Stimulated activated CD4-positive, alpha-beta T cell treated with anti-CD3 and anti-CD28 coated beads, TNF-alpha, amount 100 ng/mL, for 48 hours (primary cell): ENCODE results near the gene KLHDC9.
"Not testable (repeated sequence)": the region's sequence is repeated elsewhere in the genome, so short reads cannot be mapped to it uniquely, and the experiment has no call there.

Source experiments
- DNase-seq, 3 donors: peaks; one replicate each; pipeline ENCODE4 v3.0.0-alpha.2; 2020; ENCODE audit warnings: low read depth in 3 of 3

Gene KLHDC9, protein sequence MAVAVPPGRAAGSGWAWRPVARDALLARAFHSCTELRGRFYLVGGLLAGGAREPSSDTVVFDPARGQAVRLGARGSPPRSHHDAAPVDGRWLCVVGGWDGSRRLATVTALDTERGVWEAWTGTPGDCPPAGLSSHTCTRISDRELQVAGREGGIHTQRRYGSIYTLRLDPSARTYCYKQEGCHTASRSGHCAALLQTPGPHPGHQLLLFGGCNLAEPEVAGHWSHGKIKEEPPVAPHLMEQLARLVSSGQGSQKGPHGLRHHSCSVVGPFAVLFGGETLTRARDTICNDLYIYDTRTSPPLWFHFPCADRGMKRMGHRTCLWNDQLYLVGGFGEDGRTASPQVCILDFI

DNA sequence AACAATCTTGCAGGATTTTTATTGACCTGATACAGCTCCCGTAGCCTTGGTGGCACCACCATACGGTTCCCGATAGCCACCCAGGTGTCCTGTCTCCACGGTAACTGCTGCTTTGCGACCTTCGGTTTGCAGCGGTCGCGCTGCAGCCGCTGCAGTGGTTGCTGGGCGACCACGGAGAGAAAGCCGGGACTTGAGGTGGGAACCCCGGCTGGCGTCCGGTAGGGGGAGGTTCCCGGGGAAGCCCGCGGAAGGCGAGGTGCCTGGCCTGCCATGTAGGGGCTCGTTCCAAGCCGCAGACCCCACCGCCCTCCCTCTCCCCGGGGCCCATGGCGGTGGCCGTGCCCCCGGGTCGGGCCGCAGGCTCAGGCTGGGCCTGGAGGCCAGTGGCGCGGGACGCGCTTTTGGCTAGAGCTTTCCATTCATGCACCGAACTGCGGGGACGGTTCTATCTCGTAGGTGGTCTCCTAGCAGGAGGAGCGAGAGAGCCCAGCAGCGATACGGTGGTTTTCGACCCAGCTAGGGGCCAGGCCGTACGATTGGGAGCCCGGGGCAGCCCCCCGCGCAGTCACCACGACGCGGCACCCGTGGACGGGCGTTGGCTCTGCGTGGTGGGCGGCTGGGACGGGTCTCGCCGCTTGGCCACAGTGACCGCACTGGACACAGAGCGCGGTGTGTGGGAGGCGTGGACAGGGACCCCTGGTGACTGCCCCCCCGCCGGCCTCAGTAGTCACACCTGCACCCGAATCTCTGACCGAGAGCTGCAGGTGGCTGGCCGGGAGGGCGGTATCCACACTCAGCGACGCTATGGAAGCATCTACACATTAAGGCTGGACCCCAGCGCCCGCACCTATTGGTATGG, at the start of gene KLHDC9:
KLHDC9 (plus strand) TSS at position 152 of the 859 bp plus-strand sequence; CDS start at position 327, 175 bp downstream.
- DNase-seq = peak; percentile 48 to 60 (median 58)

DNA sequence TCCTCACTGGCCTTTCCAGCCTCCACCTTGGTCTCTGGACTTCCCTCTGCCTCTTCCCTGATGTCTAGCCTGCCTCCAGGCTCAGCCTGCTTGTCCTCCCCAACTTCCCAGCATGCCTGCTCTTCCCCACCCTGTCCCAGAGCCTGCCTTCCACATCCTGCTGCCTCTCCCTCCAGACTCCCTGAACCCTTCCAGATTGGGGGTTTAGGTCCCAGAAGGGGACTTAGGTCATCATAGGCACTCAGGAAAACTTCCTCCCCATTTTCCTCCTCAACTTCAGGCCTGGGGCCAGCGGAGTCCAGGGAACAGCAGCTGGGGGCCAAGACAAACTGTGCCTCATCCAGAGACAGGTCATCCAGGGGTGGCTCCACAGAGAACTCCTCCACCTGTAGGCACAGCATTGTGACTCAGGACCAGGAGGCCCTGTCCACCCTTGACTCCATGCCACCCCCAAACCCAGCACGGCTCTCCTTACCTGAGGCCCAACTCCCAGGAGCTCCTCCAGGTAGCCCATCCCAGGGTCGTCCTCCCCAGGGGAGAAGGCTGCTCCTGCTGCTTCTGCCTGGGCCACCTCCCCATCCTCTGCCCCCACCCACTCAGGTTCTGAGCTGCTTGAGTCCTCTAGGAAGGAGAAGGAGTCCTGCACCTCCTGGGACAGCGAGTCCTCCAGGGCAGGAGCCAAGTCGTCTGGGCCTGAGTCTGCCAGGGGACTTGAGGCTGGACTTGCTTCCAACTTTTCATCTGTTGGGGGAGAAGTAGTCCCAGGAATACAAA, 49.0 kb upstream of the KLHDC9 start:
- no peak for DNase-seq

DNA sequence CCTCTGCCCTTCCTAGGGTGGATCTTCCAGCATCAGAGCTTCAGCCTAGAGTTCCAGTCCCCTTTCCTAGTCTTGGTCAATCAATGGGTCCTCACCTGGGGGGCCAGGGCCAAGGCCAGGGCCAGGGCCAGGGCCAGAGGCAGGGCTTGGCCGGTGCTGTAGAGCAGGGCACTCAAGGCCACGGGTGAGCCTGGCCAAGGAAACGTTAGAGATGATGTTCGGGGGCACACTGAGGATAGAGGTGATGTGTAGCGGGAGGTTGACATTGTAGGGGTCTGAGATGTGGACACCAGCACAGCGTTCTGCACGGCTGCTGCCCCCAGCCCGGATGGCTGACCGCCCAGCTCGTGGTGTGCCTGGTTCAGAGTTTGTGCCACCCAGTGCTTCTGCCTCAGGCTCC, 46.9 kb upstream of the KLHDC9 start:
- no peak for DNase-seq

DNA sequence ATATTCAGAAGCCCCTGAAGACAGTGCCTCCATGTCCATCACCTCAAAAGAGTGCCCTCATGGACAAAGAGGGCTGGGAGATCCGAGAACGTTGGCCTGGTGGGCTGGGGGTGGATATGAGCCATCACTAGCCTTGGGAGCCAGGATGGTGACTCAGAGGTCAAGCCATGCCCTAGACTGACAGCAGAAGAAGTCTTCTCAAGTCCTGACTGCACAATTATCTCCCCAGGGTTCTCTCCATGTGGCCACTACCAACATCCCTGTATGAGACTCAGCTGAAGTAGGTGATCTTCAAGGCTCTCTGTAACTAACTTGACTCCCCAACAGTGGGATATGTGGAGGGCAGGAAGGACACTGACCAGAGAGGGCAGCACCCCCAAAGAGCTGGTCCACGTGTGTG, 45.3 kb upstream of the KLHDC9 start:
- DNase-seq = no peak

DNA sequence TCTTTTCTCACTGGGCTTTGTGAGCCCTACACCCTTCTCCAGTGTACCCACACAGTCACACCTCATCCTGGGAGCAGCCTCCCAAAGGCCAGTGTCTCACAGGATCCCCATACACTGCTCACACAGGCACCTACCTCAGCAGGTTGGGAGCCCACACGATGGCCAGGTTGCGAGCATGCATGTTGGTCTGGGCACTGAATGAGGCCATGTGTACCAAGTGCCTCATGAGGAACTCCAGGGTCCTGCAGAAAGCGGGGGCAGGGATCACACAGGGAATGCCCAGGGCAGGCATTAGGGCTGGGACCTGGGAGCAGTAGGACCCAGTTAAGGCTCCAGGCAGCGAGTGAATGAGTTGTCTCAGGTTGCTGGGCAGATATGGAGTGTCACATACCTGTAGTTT, 43.9 kb upstream of the KLHDC9 start:
- DNase-seq = no peak

DNA sequence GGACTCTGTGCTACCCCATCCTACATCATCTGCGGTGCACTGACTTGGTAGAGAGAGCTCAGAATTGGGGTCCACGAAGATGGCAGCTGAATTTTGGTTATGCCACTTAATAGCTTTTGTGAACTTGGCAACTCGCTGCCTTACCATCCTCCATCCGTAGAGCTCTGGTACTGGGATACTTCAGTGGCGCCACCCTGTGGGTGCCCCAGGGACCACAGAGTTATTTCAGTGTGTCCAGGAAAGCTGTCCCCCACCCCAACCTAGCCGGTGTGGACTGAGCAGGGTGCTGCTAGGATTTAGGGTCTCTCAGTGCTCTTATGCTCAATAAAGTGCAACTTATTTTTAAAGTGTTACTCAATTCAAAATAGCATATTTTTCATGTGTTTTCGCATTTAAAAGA, 43.4 kb upstream of the KLHDC9 start:
- no peak for DNase-seq

DNA sequence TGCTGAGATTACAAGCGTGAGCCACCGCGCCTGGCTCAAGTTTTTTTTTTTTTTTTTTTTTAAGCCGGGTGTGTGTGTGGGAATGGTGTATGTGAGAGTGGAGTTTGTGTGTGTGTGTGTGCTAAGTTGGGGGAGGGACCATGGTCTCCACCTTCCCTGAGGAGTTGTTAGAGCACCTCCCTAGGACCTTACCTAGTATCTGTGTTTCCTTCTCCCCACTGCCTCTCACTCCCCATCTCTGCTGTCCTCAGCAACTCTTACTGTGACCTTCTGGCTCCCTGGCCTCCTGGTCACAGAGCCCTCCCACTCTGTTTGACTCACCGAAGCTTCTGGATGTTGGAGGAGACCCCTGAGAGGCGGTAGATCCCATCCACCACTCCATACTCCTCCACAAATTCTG, 38.9 kb upstream of the KLHDC9 start:
- DNase-seq = no peak

DNA sequence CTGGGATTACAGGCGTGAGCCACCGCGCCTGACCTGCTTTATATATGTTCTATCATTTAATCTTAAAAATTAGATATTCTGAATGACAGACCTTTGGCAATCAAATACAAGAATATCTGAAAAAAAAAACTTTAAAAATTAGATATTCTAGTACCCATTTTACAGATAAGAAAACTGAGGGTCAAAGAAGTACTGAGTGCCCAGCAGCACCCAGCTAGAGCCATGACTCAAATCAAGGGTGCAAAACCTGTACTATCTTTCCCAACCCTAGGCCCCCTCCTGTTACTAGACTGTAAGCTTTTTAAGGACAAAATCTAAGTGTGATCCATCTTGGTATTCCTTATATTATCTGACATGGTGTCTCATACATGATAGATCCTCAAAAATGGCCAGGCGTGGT, 36.7 kb upstream of the KLHDC9 start:
- DNase-seq = no peak

DNA sequence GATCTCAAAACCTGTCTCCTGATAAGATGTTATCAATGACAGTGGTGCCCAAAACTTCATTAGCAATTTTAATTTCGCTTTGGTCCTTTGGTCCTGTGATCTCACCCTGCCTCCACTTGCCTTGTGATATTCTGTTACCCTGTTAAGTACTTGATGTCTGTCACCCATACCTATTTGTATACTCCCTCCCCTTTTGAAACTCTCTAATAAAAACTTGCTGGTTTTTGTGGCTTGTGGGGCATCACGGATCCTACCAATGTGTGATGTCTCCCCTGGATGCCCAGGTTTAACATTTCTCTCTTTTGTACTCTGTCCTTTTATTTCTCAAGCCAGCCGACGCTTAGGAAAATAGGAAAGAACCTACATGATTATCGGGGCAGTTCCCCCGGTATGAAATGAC, 34.2 kb upstream of the KLHDC9 start:
- DNase-seq = not testable (repeated sequence)

DNA sequence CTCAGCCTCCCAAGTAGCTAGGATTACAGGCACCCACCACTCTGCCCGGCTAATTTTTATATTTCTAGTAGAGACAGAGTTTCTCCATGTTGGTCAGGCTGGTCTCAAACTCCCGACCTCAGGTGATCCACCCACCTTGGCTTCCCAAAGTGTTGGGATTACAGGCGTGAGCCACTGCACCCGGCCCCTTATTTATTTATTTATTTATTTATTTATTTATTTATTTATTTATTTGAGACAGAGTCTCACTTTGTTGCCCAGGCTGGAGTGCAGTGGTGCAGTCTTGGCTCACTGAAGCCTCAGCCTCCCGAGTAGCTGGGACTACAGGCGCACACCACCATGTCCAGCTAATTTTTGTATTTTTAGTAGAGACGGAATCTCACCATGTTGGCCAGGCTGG, 32.5 kb upstream of the KLHDC9 start:
- DNase-seq = not testable (repeated sequence)

DNA sequence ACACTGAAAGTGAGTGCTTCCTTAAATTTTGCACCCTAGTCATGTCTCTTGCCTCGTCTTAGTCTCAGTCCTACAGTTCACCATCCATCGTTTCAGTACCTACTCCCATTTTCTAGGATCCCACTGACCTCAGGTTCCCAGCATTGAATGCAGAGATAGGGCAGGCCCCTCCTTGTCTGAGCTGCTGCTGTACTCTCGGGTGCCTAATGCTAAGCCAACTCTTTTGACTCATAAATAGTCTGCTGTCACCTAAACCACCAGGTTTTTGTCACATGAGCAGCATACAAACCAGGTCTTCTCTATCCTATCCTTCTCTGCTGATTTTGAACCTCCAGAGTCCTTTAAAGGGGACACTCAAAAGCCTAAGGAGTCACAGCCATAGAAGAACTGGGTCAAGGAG, 31.5 kb upstream of the KLHDC9 start:
- DNase-seq = no peak

DNA sequence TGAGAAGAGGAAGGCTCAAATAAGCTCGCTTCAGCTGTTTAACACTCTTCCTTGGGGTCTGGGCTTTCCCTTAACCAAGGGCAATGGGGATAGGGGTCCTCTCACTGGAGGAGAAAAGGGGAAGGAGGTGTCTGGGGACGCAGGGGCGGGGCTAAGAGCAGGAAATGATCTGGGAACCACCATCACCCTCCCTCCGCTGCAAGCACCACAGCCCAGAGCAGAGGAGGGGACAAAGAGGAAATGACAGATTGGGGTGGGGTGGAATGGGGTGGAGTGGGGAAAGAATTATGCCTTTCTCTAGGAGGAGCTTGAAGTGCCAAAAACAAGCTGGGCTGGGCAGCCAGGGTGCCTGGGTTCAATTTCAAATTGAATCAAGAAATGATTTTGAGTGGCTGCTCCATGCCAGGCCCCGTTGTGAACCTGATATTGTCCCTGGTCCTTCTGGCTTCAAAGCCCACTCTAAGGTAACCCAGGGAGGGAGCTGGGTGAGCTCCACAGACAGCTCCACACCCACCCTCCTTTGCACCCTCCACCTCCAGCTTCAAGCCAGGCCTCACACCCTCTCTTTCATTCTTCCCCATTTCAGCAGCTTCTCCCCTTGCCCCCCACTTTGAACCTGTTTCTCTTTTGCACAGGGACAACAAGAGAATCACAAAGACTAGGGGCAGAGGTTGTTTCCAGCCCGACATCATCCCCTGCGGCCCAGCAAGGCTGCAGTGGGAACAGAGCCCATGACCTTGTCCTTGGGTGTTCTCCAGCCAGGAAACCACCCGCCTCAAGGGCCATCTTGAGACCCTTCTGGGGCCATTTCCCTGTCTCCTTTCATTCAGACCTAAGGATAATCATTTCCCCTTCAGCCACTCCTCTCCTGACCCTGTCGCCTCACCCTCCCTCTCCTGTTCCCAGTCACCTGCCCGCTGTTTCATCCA, 29.6 kb upstream of the KLHDC9 start:
- peak; percentile 52 to 74 (median 68) for DNase-seq

DNA sequence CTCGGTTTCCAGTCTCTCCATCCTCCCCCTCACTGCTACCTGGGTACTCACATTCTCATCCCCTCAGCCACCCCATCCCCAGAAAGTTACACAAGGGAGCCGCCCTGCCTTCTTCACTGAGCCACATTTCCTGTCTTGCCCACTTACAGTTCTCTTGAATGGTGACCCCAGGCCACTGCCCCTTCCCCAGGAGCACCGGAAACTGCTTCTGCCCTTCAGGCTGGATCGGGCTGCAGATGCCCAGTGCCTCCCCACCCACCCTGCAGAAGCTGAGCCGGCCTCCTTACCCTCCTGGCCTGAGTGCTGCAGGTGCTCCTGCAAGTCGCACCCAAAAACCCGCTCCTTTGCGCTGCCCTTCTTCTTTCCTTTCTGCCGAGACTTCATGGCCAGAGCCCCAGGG, 28.9 kb upstream of the KLHDC9 start:
- DNase-seq = no peak

DNA sequence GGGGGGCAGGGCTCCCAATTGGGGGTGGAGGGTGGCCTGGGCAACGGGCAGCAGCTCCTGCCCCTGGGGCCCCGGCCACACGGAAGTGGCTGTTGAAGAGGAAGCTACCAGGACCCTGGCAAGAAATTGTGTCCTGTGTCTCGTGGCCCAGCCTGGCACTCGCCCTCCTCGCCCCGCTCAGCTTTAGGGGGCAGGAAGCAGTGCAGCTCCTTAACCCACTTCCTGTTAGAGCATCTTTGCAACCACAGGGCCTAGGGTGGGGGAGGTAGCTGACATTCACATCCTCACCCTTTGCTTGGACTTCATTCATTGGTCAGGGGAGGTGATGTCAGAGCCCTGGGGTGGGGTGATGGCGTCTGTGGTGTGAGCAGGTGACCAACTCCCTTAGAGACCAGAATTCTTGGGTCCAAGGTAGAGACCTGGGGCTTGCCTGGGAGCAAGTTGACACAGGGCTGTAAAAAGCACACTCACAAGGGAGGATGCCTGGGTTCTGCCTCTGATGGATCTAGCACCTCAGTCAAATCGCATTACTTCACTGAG, 28.4 kb upstream of the KLHDC9 start, which contains the start of gene ARHGAP30:
ARHGAP30 (minus strand) TSS at position 161 of the 540 bp plus-strand sequence. CDS start 267 bp downstream, outside the sequence.
- peak; percentile 64 to 82 (median 78) for DNase-seq

DNA sequence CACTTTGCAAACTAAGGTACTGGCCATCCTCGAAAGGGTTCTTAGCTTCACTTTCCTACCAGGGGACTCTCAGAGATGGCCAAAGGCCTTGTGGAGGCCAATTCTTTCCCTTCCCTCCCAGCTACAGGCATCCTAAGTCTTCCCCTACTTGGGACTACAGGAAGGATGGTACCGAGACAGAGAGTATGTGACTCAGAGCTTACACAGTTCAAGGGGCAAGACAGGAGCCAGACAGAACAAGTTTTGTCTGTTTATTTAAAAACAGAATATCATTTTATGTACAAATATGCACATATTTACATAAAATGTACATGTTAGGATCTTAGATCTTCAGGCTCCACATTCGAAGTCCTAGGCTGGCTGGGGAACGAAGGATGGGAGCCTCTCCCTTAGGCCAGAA, 27.4 kb upstream of the KLHDC9 start:
- DNase-seq = no peak

DNA sequence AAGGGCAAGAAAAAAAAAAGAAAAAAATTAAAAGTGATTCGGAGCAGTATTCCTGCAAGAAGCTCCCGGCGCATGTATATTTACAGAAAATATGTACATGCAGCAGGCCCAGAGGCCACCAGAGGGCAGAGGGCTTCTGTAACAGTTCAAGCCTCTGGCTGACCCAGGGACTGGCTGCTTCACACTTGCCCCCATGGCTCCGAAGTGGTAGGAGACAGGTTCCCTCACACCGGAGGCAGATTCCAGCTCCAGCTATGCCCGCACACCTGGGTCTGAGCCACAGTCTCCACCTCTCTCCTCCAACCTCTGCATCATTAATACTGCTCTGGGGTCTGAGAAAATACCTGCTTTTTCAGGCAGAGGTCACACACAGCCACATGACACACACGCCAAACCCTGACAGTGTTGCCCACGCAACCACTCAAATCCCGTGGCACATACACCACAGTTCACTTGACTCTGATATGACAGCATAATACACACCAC, 26.2 kb upstream of the KLHDC9 start:
- peak in 1 of 3 donors; percentile 34 for DNase-seq

DNA sequence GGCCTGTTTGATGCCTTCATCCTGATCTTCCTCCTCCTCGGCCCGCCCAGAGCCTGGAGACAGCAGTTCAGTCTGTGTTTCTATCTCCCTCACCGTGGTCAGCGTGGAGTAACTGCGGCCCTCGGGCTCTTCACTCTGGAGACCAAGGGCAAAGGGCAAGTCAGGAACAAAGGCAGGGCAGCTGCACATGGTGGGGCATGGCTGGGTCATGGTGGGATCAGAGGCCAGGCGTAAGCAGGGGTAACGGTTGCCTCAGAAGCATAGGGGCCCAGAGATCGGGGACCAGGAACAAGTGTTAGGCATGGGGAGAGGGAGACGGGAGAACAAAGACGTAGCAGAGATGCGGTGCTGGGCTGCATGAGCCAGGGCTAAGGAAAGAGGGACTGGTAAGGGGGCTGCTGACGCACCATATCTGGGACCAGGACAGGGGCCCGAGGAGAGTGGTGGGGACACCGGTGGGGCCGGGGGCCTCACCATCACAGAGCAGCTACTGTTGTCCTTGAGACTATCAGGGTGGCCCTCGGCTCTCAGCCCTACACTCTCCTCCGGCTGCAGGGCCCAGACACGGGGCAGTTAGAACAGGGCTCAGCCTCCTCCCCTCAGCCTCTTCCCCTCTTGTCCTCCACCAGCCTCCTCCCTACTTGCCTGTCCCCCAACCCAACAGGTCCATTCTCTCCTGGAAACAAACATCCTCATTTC, 25.3 kb upstream of the KLHDC9 start:
- no peak for DNase-seq

DNA sequence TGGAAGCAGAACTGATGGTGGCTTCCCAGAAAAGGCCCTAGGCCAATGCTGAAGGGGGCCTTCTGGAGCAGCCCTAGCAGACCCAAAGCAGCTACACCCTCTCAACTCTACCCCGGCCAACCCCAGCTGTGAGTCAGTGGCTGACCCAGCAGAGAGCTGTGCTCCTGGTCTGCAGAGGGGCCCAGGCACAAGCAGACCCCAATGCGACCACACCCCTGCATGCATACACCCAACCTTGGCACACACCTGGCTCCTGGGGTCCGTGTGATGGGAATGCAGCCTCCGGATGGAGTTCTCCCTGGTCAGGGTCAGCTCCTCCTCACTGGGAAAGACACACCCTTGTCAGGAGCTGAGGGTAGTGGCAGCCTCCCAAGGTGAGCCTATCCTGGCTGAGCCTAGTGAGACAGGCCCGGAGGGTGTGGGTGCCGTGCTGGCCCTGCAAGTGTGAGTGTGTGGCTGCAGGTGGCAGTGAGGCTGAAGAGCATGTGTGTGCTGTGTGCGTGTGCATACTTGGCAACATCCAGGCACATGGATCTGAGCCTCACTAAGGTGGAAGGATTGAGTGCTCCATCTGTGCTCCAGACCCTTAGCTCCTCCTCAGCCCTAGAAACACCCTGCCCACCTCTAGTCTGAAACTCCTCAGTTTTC, 24.6 kb upstream of the KLHDC9 start:
- DNase-seq = no peak

DNA sequence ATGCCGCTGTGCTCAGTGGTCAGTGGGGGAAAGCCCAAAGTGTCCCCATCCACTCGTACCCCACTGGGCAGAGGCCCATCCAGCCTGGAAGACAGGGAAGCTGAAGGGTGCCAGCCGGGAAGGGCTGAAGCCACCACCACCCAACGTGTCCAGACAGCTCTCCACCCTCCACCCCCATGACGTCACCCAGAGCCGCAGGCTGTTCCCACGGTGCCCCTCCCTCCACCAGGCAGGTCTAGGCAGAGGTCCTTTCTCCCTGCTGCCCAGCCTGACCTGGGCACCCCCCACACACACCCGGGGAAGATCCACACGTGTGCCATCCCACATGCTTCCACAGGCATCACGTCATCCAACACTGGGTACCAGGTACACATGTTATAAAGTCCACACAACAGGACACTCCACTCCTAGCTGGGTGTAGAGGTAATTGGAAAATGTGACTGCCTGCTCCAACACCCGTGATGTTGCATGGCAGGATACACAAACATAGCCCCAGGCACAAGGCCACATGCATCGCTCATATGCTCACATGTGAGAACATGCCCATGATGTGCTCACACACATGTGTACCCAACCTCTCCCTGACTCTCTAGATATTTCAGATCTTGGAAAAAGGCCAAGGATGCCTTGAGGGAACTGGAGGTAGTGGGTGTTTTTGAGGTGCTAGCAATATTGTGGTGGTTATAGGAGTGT, 23.3 kb upstream of the KLHDC9 start:
- no peak for DNase-seq
